Heart left ventricle (tissue), 16 donors: Measurements from ENCODE around the gene SLC39A12. TPM values are rescaled to one million over a fixed set of nuclear protein-coding genes. Genes with fewer than 3 reads are reported as not detected.

Experiments
- ATAC-seq, 4 donors: fragments of 200-7000 bp; cut with Tn5 transposase; one replicate each; pipeline ENCODE4 v1.9.1; 2020 to 2022; ENCODE audit warnings: moderate library complexity in 4 of 4, mild to moderate bottlenecking in 3 of 4, moderate number of reproducible peaks in 1 of 4
- DNase-seq, 5 donors: peaks; one replicate each; pipeline ENCODE4 v3.0.0-alpha.2; 2020
- H3K27ac ChIP-seq, 12 donors: fragments of 200-600 bp; sonication (generic) in 4 of 12; one replicate each; pipeline versions ENCODE4 v1.5.0 to v1.8.0; 2016 to 2022; ENCODE audit warnings: mild to moderate bottlenecking in 2 of 12
- H3K27me3 ChIP-seq, 9 donors: fragments of 200-600 bp; sonication (generic) in 2 of 9; one replicate each; pipeline versions ENCODE4 v1.5.1 to v1.8.0; 2016 to 2022; ENCODE audit warnings: mild to moderate bottlenecking in 3 of 9
- H3K36me3 ChIP-seq, 9 donors: fragments of 200-600 bp; sonication (generic) in 2 of 9; one replicate each; pipeline versions ENCODE4 v1.5.0 to v1.8.0; 2018 to 2022; ENCODE audit warnings: mild to moderate bottlenecking in 2 of 9
- H3K4me1 ChIP-seq, 12 donors: fragments of 200-600 bp; sonication (generic) in 4 of 12; one replicate each; pipeline versions ENCODE4 v1.5.0 to v1.8.0; 2016 to 2022; ENCODE audit warnings: mild to moderate bottlenecking in 3 of 12
- H3K4me3 ChIP-seq, 12 donors: fragments of 200-600 bp; sonication (generic) in 4 of 12; one replicate each; pipeline versions ENCODE4 v1.5.0 to v1.8.0; 2017 to 2022; ENCODE audit warnings: mild to moderate bottlenecking in 9 of 12, moderate library complexity in 4 of 12
- H3K9me3 ChIP-seq, 12 donors: fragments of 200-600 bp; sonication (generic) in 4 of 12; one replicate each; pipeline versions ENCODE4 v1.5.0 to v1.8.0; 2016 to 2022; ENCODE audit warnings: mild to moderate bottlenecking in 1 of 12
- POLR2A ChIP-seq, 2 donors: fragments of 450-650 bp; IDR thresholded peaks; one replicate each; pipeline ENCODE4 v1.6.1; 2017; ENCODE audit warnings: antibody characterized with exemption in 2 of 2, mild to moderate bottlenecking in 2 of 2, moderate library complexity in 2 of 2
- whole genome bisulfite sequencing, 4 donors: extraction: QIAGEN DNeasy Blood & Tissue Kit in 2 of 4; methylation state at CpG; one replicate each; pipeline versions ENCODE4 v1.1.5 to v1.1.7; 2013 to 2018; 5-methylcytosine and 5-hydroxymethylcytosine counted together
- intact Hi-C, 10 donors: fragments of 100-400 bp; cut with DNase I; formaldehyde crosslinking; loops; one replicate each; pipeline versions ENCODE4 v1.11.1 to v1.14.2; 2022
- polyA plus RNA-seq, 2 donors: library from polyadenylated mRNA; stranded (reverse); fragments of 200-250 nt; gene quantifications; one replicate each; pipeline ENCODE4 v1.2.3, GENCODE V29; 2013
- total RNA-seq, 9 donors: library from RNA; depleted of rRNA in 2 of 9; stranded (reverse); fragments of >200 nt in 2 of 9; fragmentation: NEBNext Ultra II Directional in 3 of 9; extraction: Animal tissue kit (Norgen Biotek cat#: 25700) in 3 of 9; gene quantifications; one replicate each; pipeline versions ENCODE4 v1.1.0 to v1.2.4, GENCODE V29; 2016 to 2023
- TF ChIP-seq, protein P1 (sequence below), 12 donors: fragments of 200-600 bp; sonication (generic) in 4 of 12; IDR thresholded peaks; one replicate each; pipeline versions ENCODE4 v1.5.0 to v1.8.0; 2018 to 2022; ENCODE audit warnings: antibody characterized with exemption in 12 of 12, mild to moderate bottlenecking in 5 of 12
- donor health status: ischemic (EF 13 %, LVEDD 7.1; RV severe dilation, severe dysfunction).
- donor health status: healthy with polysubstance abuse.
- donor health status: DM: no; HTN: yes; CAD: no.
- donor health status: DM: no; HTN: no; CAD: no.
- donor health status: ischemic (EF 25% LVEDD 6.9; RV normal size, moderate dysfunction).
- donor health status: ischemic (EF 25% LVEDD 5.7; RV mildly dilated, moderate dysfunction).
- donor health status: healthy.
- donor health status: DM: yes; HTN: yes; CAD: no.
- donor health status: ischemic (EF 35%, LVEDD 5.7; RV mildly dilated, moderate dysfunction).
- donor health status: nonischemic (EF 11% LVEDD 7.7; RV severe dilation, severe dysfunction).
- donor health status: DM: yes; HTN: yes; CAD: no.
- donor health status: PGD.
- donor health status: ischemic (EF 29% LVEDD 5.4; RV normal size, mild dysfunction).
- donor health status: nonischemic (EF 23%, LVEDD 6.1; RV moderate dilation, normal function).

Gene SLC39A12
- total and polyA plus RNA-seq, 11 donors, result 0.08 to 0.27 TPM; not detected in 9

DNA sequence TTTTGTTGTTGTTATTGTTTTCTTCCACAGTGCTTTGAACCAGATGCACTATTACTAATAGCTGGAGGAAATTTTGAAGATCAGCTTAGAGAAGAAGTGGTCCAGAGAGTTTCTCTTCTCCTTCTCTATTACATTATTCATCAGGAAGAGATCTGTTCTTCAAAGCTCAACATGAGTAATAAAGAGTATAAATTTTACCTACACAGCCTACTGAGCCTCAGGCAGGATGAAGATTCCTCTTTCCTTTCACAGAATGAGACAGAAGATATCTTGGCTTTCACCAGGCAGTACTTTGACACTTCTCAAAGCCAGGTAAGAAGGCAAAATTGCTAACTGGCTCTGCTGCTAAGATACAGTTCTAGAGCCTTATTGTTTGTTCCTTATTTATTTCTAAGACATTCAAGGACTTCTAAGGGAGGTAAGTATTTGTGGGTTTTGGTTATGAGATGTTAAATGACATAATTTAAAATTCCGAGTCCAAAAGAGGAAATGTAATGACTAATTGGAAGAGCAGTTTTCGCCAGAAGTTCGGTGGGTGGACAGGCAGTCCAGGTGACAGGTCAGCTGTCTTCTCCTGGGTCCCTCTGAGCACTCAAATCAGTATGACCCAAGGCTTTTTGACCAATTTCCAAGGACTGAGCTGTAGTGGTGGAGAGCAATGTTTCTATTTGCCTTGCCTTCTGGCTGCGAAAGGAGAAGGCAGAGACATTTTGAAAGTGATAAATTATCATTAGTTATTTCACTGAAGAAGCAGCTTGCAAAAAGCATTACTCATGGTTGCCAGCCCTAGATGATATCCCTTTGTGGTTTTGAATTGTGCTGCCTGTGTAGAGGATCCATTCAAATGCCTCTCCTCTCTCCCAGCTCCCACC, 10.1 kb downstream of the SLC39A12 start:
- ATAC-seq (no peak), DNase-seq (no peak)
- TF ChIP-seq, protein P1, sequence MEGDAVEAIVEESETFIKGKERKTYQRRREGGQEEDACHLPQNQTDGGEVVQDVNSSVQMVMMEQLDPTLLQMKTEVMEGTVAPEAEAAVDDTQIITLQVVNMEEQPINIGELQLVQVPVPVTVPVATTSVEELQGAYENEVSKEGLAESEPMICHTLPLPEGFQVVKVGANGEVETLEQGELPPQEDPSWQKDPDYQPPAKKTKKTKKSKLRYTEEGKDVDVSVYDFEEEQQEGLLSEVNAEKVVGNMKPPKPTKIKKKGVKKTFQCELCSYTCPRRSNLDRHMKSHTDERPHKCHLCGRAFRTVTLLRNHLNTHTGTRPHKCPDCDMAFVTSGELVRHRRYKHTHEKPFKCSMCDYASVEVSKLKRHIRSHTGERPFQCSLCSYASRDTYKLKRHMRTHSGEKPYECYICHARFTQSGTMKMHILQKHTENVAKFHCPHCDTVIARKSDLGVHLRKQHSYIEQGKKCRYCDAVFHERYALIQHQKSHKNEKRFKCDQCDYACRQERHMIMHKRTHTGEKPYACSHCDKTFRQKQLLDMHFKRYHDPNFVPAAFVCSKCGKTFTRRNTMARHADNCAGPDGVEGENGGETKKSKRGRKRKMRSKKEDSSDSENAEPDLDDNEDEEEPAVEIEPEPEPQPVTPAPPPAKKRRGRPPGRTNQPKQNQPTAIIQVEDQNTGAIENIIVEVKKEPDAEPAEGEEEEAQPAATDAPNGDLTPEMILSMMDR (IDR thresholded peaks at IDR 0.05), result no peak
- no peak for TF ChIP-seq POLR2A (IDR thresholded peaks at IDR 0.05)
- Histone ChIP-seq H3K27ac (no peak overlapping the region), H3K27me3 (no peaks in the 10 kb centered on the region), H3K9me3 (peaks cover 0 to 15% (median 0%) of the 10 kb centered on the region in 12 donors), H3K4me3 (no peak overlapping the region), H3K4me1 (no peaks in the 10 kb centered on the region), H3K36me3 (no peaks in the 10 kb centered on the region)
- intact Hi-C loops, result no loop called here
- 75 to 86% (median 82%) methylated on average over 4 of the region's 4 CpGs for WGBS, 4 donors

DNA sequence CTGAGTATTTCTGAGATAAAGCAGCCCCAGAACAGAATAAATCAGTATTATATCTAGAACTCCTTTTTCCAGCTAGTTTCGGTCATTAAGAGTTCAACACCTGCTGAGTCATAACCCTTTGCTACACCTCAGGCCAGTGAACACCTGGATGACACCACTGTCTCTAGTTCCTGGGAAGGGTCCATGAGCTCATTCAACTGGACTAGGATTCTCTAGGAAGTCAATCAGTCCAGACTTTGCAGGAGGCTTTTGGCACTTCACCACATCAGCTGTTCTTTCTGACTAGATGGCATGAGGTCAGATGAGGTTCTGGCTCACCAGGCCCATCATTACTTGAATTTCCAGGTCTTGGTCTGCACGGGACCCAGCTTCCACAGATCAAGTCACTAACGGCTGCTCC, 11.7 kb downstream of the SLC39A12 start:
- ATAC-seq (no peak), DNase-seq (no peak)
- TF ChIP-seq POLR2A (IDR thresholded peaks at IDR 0.05), result no peak
- TF ChIP-seq, protein P1 (IDR thresholded peaks at IDR 0.05), result no peak
- Histone ChIP-seq H3K27me3 (no peaks in the 10 kb centered on the region), H3K27ac (no peak overlapping the region), H3K4me1 (no peaks in the 10 kb centered on the region), H3K4me3 (no peak overlapping the region), H3K36me3 (no peaks in the 10 kb centered on the region), H3K9me3 (peaks cover 0 to 27% (median 1%) of the 10 kb centered on the region in 12 donors)
- 74 to 80% (median 77%) methylated on average over 3 of the region's 3 CpGs for WGBS, 4 donors
- intact Hi-C loops, result no loop called here

DNA sequence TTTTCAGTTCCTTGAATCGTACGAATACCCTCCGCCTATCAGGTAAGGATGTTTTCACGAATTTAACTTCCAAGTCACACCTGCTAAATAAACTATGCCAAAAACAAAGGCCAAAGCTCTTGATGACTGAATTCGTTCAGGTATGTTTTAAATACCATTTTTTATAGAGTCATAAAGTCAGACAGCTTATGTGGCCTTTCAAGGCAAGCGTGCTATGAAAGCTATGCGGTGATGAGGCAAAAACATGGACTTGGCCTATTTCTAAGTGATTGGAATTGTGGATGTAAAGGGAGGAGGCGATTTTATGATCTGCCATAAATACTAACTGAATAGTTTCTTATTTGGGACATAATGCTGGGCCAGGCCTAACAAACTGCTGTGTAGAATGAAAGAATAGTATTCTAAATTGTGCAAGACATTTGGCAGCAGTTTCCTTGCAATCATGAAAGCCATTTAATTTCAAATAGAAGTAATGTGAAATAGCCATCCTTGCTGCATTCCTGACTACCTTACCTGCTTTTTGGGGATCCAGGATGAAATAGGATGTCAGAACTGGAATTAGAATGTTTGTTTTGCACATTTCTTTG, 14.0 kb downstream of the SLC39A12 start:
- TF ChIP-seq POLR2A (IDR thresholded peaks at IDR 0.05), result no peak
- TF ChIP-seq, protein P1 (IDR thresholded peaks at IDR 0.05), result no peak
- no peak overlapping the region for H3K27ac ChIP-seq
- intact Hi-C loops, result no loop called here
- H3K27me3 ChIP-seq, result no peaks in the 10 kb centered on the region
- no peak overlapping the region for H3K4me3 ChIP-seq
- H3K36me3 ChIP-seq, result no peaks in the 10 kb centered on the region
- ATAC-seq, result no peak
- DNase-seq, result no peak
- no peaks in the 10 kb centered on the region for H3K4me1 ChIP-seq
- 87 to 93% (median 89%) methylated on average over 8 of the region's 8 CpGs for WGBS, 4 donors
- H3K9me3 ChIP-seq, result peaks cover 0 to 35% (median 8%) of the 10 kb centered on the region in 12 donors

DNA sequence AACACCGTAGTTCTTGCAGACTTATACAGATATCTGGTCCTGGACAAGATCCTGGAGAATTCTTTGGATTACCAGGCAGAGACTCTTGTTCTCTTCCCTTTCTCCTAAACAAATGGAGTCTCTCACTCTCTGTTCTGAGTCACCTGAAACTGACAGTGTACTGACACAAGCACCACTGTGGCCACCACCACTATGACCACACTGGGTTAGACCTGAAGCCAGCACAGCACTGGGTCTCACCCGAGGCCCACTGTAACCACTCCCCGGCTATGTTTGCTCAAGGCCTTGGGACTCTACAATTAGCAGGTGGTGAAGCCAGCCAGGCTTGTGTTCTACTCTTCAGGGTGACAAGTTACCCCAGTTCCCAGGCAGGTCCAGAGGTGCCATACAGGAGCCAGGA, 22.8 kb downstream of the SLC39A12 start:
- Histone ChIP-seq H3K4me1 (no peaks in the 10 kb centered on the region), H3K36me3 (no peaks in the 10 kb centered on the region), H3K4me3 (no peak overlapping the region), H3K27me3 (no peaks in the 10 kb centered on the region), H3K9me3 (peaks cover 0 to 27% (median 0%) of the 10 kb centered on the region in 12 donors), H3K27ac (no peak overlapping the region)
- intact Hi-C loops, result no loop called here
- no peak for DNase-seq
- 86 to 90% (median 89%) methylated on average over 3 of the region's 3 CpGs for WGBS, 4 donors
- ATAC-seq, result no peak
- TF ChIP-seq, protein P1 (IDR thresholded peaks at IDR 0.05), result no peak
- no peak for TF ChIP-seq POLR2A (IDR thresholded peaks at IDR 0.05)
